Activated T-cell treated with anti-CD3 and anti-CD28 coated beads, Interleukin-2, amount 50 U/mL, for 4 hours (primary cell): Measurements from ENCODE around the gene MYO9A. TPM values are rescaled to one million over a fixed set of nuclear protein-coding genes. Genes with fewer than 3 reads are reported as not detected.
"Not testable (repeated sequence)": the region's sequence is repeated elsewhere in the genome, so short reads cannot be mapped to it uniquely, and the experiment has no call there.

Experiments
- ATAC-seq, 2 donors: fragments of 200-7000 bp; cut with Tn5 transposase; one replicate each; pipeline ENCODE4 v1.10.0; 2021
- DNase-seq: peaks from one replicate; pipeline ENCODE4 v3.0.0-alpha.2; 2020
- H3K27me3 Mint-ChIP-seq: one replicate; pipeline ENCODE4 v1.8.0; 2021; ENCODE audit warnings: low read depth, mixed read lengths
- H3K36me3 Mint-ChIP-seq: one replicate; pipeline ENCODE4 v1.8.0; 2022; ENCODE audit warnings: mixed read lengths; ENCODE audit not compliant: insufficient read depth
- H3K4me1 Mint-ChIP-seq: one replicate; pipeline ENCODE4 v1.8.0; 2021; ENCODE audit warnings: low read depth, mixed read lengths
- H3K4me3 Mint-ChIP-seq: one replicate; pipeline ENCODE4 v1.8.0; 2021; ENCODE audit warnings: mild to moderate bottlenecking, moderate library complexity, mixed read lengths
- H3K9me3 Mint-ChIP-seq: one replicate; pipeline ENCODE4 v1.8.0; 2021; ENCODE audit warnings: mixed read lengths
- total RNA-seq, 3 donors: library from RNA; stranded (reverse); gene quantifications; one replicate each; pipeline ENCODE4 v1.2.1, GENCODE V29; 2021

The MYO9A gene
- total RNA-seq, 3 donors from 2014 or later: 15.9 to 18.9 (median 17.1) TPM

DNA sequence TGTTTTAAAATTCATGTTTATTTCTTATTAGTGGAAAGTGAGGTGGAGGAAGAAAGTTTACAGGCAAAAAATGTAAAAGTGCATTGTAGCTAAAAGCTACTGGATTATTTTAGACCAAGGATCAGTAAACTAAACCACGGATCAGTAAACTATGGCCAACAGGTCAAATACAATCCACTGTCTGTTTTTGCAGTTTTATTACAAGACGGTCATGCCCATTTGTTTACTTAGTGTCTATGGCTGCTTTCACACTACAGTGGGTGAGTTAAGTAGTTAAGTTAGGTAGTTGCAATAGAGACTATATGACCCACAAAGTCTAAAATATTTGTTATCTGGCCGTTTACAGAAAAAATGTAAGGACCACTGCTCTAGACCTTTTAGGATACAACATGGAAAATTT, 225.6 kb downstream of the MYO9A start:
- H3K9me3 Mint-ChIP-seq: no peaks in the 10 kb centered on the region
- H3K36me3 Mint-ChIP-seq: peaks cover 41% of the 10 kb centered on the region
- H3K27me3 Mint-ChIP-seq: no peaks in the 10 kb centered on the region
- ATAC-seq (no peak), DNase-seq (no peak)
- H3K4me3 Mint-ChIP-seq: no peak overlapping the region
- no peaks in the 10 kb centered on the region for H3K4me1 Mint-ChIP-seq

DNA sequence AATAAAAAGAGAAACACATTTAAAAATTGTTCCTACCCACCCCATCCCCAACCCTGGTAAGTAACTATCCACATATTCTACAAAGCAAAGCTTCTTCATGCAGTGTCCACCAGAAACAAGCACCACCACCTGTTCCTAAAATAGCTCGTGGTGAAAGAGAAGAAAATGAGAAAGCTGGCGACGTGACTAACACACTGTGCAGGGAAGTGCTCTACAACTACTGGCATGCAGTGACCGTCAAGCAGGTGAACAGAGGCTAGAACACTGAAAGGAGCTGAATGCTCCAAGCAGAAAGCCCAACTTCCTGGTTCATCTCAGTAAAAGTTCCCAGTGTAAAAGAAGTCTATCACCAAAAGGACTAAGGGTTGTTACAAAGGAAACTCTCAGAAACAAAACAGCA, 226.9 kb downstream of the MYO9A start:
- H3K27me3 Mint-ChIP-seq: no peaks in the 10 kb centered on the region
- H3K4me1 Mint-ChIP-seq: no peaks in the 10 kb centered on the region
- H3K4me3 Mint-ChIP-seq: no peak overlapping the region
- no peak for ATAC-seq
- H3K9me3 Mint-ChIP-seq: no peaks in the 10 kb centered on the region
- H3K36me3 Mint-ChIP-seq: peaks cover 46% of the 10 kb centered on the region
- DNase-seq: no peak

DNA sequence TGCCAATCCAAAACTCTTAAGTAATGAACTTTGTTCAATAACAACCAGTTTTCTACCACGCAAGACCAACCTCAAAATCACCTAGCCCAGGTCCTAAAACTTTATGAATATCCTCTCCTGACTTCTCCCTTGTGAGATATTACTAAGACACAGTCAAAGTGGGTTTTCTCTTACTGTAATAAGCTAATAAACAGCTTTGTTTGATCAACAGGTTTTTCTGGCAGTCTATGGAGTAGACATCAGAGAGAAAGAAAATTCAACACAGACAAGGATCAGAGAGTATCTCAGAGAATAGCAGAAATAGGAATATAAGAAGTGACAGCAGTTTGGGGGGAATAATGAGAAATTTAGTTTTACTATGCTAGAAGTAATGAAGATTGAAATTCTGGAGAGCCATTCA, 228.0 kb downstream of the MYO9A start:
- Mint-ChIP-seq H3K27me3 (no peaks in the 10 kb centered on the region), H3K4me1 (no peaks in the 10 kb centered on the region), H3K4me3 (no peak overlapping the region), H3K36me3 (peaks cover 49% of the 10 kb centered on the region), H3K9me3 (no peaks in the 10 kb centered on the region)
- DNase-seq (no peak), ATAC-seq (no peak)

DNA sequence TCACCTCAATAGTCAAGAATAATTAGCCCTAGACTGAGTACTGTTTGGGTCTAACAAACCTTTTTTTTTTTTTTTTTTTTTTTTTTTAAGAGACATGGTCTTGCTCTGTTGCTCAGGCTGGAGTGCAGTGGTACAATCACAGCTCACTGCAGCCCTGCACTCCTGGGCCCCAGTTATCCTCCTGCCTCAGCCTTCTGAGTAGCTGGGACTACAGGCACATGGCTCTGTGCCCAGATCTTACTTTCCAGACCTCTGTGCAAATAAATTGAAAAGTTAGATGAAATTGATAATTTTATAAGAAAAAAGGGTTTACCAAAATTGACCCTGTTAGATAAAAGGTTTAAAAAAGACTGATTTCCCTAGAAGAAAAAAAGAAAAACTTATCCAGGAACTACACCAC, 228.6 kb downstream of the MYO9A start:
- Mint-ChIP-seq H3K4me3 (no peak overlapping the region), H3K36me3 (peaks cover 49% of the 10 kb centered on the region), H3K27me3 (no peaks in the 10 kb centered on the region), H3K9me3 (no peaks in the 10 kb centered on the region), H3K4me1 (no peaks in the 10 kb centered on the region)
- no peak for DNase-seq
- ATAC-seq: no peak

DNA sequence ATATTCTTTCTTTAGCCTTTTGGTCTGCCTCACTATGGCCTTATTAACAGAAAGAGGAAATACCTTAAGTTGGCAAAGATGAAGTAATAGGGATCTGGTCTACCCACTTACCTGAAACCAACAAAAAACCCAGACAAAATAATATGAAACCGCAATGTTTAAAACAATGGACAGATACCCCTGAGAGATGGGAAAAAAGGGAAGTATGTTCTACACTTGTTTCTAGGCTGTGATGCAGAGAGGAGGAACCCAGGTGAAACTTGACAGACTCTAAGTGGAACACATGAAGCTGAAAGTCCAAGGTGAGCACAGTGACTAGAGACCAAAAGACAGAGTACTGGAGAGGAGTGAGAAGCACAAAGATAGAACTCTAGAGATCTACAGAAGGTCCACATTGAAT, 229.2 kb downstream of the MYO9A start:
- ATAC-seq (no peak), DNase-seq (no peak)
- Mint-ChIP-seq H3K9me3 (no peaks in the 10 kb centered on the region), H3K36me3 (peaks cover 53% of the 10 kb centered on the region), H3K4me1 (no peaks in the 10 kb centered on the region), H3K4me3 (no peak overlapping the region), H3K27me3 (no peaks in the 10 kb centered on the region)

DNA sequence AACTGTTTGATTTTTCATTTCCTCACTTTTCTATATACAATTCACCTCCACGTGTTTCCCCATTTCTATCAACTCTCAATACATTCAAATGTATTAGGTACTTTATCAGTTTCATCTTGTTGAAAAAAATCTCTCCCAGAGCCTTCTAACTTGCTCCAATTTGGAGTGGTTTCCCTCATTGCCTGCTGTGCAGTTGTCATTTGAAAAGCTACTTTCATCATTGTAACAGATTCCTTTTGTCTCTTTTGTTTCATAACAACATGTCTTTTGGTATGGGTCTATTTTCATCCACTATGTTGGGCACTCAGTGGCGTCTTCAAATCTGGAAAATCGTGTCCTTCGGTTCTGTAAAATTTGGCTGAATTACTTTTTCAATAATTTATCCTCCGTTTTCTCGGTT, 232.6 kb downstream of the MYO9A start:
- ATAC-seq (no peak), DNase-seq (no peak)
- Mint-ChIP-seq H3K9me3 (no peaks in the 10 kb centered on the region), H3K4me3 (no peak overlapping the region), H3K27me3 (no peaks in the 10 kb centered on the region), H3K36me3 (peaks cover 38% of the 10 kb centered on the region), H3K4me1 (no peaks in the 10 kb centered on the region)

DNA sequence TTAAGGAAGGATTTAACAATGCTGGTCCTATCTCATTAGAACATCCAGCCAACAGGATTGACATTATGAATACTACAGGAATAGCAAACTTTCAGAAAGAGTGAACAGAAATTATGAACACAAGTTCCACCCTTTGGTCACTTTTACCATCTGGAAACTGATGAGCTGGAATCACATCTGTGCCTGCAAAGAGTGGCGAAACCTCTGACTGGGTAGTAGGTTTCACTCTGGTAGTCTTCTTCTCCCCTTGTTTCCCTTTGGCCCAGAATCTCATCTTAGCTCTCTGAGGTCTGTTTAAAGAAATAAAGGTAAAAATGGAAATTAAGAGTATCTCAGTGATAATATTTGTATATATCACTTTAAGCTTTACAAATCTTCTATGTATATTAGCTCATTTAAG, 234.5 kb downstream of the MYO9A start:
- no peaks in the 10 kb centered on the region for H3K9me3 Mint-ChIP-seq
- H3K4me3 Mint-ChIP-seq: no peak overlapping the region
- no peaks in the 10 kb centered on the region for H3K4me1 Mint-ChIP-seq
- DNase-seq (no peak), ATAC-seq (no peak)
- H3K36me3 Mint-ChIP-seq: peaks cover 37% of the 10 kb centered on the region
- H3K27me3 Mint-ChIP-seq: no peaks in the 10 kb centered on the region

DNA sequence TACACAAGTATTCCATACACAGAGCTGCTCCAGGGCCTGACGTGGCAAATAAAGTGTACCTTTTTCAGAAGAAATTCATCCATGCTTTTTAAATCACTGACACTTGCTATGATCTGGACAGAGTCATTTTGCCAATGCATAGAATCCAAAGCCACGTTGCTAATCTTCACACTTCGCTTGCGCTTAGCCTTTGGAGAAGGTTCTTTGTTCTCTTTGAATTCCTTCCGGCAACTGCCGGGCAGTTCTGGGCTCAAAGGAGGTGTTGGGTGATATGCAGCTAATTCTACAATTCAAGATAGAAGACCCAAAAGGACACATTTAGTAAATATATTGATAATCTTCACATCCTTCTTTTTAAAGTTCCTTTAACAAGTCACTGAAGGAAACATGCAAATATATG, 237.7 kb downstream of the MYO9A start:
- ATAC-seq (no peak), DNase-seq (no peak)
- peaks cover 30% of the 10 kb centered on the region for H3K36me3 Mint-ChIP-seq
- no peaks in the 10 kb centered on the region for H3K4me1 Mint-ChIP-seq
- H3K27me3 Mint-ChIP-seq: no peaks in the 10 kb centered on the region
- H3K9me3 Mint-ChIP-seq: no peaks in the 10 kb centered on the region
- no peak overlapping the region for H3K4me3 Mint-ChIP-seq

DNA sequence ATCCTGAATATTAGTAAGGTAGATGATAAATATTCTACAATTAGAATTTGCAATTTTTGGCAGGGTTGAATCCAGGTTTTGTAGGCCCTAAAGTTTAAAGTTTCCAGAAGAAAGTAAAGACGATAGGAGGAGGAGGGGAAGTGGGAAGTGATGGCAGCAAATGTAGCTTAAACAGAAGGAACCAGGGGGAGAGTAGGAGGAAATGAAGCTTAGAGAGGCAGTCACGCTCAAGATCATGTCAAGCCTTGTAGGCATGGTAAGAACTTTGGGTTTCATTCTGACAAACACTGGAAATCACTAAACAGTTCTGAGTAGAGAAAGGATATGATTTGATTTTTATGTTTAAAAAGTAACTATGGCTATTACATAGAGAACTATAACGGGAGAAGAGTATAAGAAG, 243.7 kb downstream of the MYO9A start:
- DNase-seq (no peak), ATAC-seq (no peak)
- peaks cover 24% of the 10 kb centered on the region for H3K36me3 Mint-ChIP-seq
- no peaks in the 10 kb centered on the region for H3K4me1 Mint-ChIP-seq
- no peak overlapping the region for H3K4me3 Mint-ChIP-seq
- H3K27me3 Mint-ChIP-seq: no peaks in the 10 kb centered on the region
- no peaks in the 10 kb centered on the region for H3K9me3 Mint-ChIP-seq

DNA sequence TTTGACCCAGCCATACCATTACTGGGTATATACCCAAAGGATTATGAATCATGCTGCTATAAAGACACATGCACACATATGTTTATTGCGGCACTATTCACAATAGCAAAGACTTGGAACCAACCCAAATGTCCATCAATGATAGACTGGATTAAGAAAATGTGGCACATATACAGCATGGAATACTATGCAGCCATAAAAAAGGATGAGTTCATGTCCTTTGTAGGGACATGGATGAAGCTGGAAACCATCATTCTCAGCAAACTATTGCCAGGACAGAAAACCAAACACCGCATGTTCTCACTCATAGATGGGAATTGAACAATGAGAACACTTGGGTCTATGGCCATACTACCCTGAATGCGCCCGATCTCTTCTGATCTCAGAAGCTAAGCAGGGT, 259.7 kb downstream of the MYO9A start:
- ATAC-seq, H3K9me3 Mint-ChIP-seq, H3K4me3 Mint-ChIP-seq, H3K4me1 Mint-ChIP-seq, DNase-seq, H3K27me3 Mint-ChIP-seq: not testable (repeated sequence)
- H3K36me3 Mint-ChIP-seq: peaks cover 25% of the 10 kb centered on the region

DNA sequence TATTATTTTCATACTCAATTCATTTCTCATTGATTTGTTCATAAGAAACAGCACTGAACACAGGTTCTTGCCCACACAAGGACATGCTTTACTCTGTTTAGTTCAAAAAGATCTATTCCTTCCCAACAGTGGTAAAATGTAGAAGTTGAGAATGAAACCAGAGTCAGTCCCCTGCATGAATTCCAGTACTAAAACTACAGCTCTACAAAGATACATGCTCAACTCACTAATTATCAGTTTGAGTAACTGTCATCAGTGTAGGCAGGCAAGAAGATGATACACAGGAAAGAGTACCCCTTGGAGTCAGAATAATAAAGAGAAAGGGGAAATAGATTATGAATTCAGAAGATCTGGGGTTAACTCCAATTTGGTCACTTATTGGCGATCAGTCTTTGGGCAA, 264.4 kb downstream of the MYO9A start:
- no peaks in the 10 kb centered on the region for H3K9me3 Mint-ChIP-seq
- no peaks in the 10 kb centered on the region for H3K27me3 Mint-ChIP-seq
- no peaks in the 10 kb centered on the region for H3K4me1 Mint-ChIP-seq
- ATAC-seq (no peak), DNase-seq (no peak)
- H3K36me3 Mint-ChIP-seq: peaks cover 23% of the 10 kb centered on the region
- H3K4me3 Mint-ChIP-seq: no peak overlapping the region

DNA sequence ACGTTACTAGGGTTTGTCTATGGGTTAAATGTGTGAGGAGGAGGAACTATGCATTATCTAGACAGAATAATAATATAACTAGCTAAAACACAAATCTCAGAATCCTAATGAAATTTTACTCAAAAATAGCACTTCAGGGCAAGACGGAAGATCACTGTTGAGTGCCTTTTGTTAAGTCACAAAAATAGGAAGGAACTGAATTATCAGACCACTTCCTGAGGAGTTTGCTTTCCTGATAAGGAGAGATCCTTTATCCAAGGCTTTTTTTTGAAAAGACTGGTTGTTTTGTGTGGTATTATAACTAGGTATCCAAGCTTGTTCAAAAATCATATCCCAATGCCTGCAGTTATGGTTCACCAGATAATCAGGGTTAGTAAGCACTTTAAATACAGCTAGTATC, 273.0 kb downstream of the MYO9A start:
- Mint-ChIP-seq H3K4me3 (no peak overlapping the region), H3K9me3 (no peaks in the 10 kb centered on the region), H3K27me3 (no peaks in the 10 kb centered on the region), H3K4me1 (no peaks in the 10 kb centered on the region), H3K36me3 (peaks cover 38% of the 10 kb centered on the region)
- DNase-seq: no peak
- ATAC-seq: no peak

DNA sequence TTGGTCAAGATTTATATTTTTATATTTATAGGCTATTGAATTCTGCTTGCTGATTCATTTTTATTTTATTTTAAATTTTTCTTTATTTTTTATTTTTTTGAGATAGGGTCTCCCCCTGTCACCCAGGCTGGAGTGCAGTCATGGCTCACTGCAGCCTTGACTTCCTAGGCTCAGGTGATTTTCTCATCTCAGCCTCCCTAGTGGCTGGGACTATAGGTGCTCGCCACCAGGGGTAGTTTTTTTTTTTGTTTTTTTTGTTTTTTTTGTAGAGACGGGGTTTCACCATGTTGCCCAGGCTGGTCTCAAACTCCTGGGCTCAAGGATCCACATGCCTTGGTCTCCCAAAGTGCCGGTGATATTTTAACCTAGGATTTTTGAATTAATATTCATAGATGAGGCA, 276.4 kb downstream of the MYO9A start:
- H3K4me1 Mint-ChIP-seq: peaks cover 8% of the 10 kb centered on the region
- DNase-seq (no peak), ATAC-seq (no peak)
- peaks cover 18% of the 10 kb centered on the region for H3K36me3 Mint-ChIP-seq
- no peak overlapping the region for H3K4me3 Mint-ChIP-seq
- H3K9me3 Mint-ChIP-seq: no peaks in the 10 kb centered on the region
- no peaks in the 10 kb centered on the region for H3K27me3 Mint-ChIP-seq

DNA sequence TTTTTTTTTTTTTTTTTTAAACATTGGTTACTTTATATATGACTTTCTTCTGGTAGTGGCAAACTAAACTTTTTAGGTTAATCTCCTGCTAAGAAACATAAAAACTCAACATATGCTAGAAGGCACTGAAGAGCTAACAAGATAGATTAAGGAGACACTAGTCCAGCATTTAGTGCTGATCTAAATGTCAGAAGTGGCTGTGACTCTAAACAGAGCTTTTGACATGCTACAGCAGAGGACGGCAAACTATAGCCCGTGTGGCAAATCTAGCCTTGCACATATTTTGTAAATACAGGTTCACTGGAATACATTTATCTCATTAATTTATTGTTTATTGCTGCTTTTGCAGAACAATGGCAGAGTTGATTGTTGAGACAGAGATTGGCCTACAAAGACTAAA, 287.0 kb downstream of the MYO9A start:
- H3K4me1 Mint-ChIP-seq: no peaks in the 10 kb centered on the region
- no peak overlapping the region for H3K4me3 Mint-ChIP-seq
- no peak for ATAC-seq
- H3K36me3 Mint-ChIP-seq: peaks cover 56% of the 10 kb centered on the region
- no peaks in the 10 kb centered on the region for H3K27me3 Mint-ChIP-seq
- no peaks in the 10 kb centered on the region for H3K9me3 Mint-ChIP-seq
- no peak for DNase-seq

DNA sequence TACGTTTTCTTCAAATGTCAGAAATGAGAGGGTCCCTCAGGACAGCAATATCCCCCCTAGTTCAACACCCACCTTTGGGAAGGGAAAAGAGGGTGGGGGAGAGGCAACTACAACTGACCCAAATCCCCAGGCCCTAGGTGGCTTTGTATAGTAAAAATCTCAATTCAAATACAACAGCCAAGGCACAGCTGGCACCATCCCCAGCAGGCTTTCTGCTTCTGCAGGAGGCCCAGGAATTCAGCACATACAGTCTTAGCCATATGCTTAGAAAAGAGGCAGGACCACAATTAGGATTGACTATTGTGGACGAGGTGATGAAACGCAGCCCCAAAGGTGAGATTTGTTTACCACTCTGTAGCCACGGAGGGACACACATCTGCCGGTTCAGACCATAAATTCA, 291.8 kb downstream of the MYO9A start:
- H3K4me1 Mint-ChIP-seq: no peaks in the 10 kb centered on the region
- H3K36me3 Mint-ChIP-seq: peaks cover 81% of the 10 kb centered on the region
- H3K4me3 Mint-ChIP-seq: no peak overlapping the region
- ATAC-seq (no peak), DNase-seq (no peak)
- H3K9me3 Mint-ChIP-seq: peaks cover 27% of the 10 kb centered on the region
- H3K27me3 Mint-ChIP-seq: no peaks in the 10 kb centered on the region

DNA sequence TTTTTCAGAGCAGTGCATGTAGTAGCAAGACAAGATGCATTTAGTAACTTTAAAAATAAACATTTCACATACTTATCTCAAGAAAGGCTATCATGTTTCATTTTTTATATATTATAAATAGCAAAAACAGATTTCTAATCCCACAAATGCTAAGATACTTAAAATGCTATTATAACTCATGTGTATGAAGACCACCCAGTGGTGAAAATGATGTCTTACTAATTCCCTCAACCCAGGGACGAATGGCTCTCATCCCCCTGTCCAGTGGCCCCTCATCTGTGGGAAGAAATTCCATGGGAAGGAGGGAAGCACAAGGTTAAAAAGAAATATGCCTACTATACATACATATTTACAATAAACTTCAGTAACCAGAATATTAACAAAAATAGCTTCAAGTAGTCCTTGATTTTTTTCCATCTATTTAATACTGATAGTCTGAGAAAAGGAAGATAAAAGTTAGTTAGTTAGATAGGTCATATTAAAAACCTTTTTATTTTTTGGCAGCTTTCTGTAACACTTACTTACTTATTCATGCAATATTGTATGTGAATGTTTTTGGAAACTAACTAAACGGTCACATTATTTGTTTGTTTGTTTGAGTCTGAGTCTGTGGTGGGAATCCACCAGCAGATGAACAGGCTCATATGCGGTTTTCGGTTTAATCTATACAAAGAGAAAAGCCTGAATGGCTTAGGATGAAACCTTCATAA, 292.8 kb downstream of the MYO9A start:
- H3K27me3 Mint-ChIP-seq: no peaks in the 10 kb centered on the region
- H3K9me3 Mint-ChIP-seq: peaks cover 34% of the 10 kb centered on the region
- ATAC-seq: no peak
- H3K4me1 Mint-ChIP-seq: no peaks in the 10 kb centered on the region
- DNase-seq: no peak
- peaks cover 77% of the 10 kb centered on the region for H3K36me3 Mint-ChIP-seq
- no peak overlapping the region for H3K4me3 Mint-ChIP-seq
